ENCODE measurements around the gene SLC6A5.

DNA sequence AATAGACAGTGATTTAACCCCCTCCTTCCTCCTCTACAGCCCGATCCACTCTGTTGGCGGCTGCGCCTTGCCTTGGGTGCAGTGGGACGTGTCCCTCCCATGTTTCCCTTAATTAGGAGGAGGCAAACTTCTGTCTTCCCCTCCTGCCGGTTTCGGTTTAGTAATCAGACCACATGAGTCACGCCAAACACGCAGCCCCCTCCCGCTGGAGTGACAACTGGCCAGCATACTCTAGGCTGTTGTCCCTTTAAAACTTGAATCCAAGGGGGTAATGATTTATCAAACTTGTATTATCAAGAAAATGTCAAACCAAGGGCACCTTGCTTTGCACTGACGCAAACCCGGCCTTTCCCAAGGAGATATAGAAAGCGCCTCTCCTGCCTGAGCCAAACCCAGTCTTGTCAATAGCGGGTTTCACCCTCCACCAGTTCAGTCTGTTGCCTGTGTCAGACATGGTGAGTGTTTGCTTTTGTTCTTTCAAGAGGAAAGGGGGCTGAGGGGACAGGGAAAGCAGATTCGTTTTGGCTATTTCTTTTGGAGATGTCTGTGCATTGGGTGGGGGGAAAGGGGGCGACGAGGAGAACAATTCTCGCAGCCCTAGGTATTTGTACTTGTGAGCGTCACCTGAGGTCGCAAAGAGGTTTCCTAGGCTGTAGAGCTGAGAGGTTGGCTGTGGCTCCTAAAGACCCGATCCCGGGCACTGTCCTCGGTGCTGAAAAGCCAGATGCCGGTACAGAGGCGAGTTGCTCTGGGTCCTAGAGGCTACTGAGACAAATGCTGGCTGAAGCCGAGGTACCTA, at the start of gene SLC6A5:
- TF ChIP-seq, protein P1, sequence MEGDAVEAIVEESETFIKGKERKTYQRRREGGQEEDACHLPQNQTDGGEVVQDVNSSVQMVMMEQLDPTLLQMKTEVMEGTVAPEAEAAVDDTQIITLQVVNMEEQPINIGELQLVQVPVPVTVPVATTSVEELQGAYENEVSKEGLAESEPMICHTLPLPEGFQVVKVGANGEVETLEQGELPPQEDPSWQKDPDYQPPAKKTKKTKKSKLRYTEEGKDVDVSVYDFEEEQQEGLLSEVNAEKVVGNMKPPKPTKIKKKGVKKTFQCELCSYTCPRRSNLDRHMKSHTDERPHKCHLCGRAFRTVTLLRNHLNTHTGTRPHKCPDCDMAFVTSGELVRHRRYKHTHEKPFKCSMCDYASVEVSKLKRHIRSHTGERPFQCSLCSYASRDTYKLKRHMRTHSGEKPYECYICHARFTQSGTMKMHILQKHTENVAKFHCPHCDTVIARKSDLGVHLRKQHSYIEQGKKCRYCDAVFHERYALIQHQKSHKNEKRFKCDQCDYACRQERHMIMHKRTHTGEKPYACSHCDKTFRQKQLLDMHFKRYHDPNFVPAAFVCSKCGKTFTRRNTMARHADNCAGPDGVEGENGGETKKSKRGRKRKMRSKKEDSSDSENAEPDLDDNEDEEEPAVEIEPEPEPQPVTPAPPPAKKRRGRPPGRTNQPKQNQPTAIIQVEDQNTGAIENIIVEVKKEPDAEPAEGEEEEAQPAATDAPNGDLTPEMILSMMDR (conservative IDR thresholded peaks at IDR 0.05; ENCODE audit: low read depth, low read length) = no peak
- no peak for TF ChIP-seq EZH2 (IDR thresholded peaks at IDR 0.05; ENCODE audit: low read length, unreplicated experiment)

Data from PC-3 (cell line).